ENCODE measurements around the gene PNN.
"Not testable (repeated sequence)": the region's sequence is repeated elsewhere in the genome, so short reads cannot be mapped to it uniquely, and the experiment has no call there.

Gene PNN

GRCh38 chr14:39174560-39175444 lies at the start of gene PNN:
Gene PNN, plus strand, starts transcription at chr14:39175254. Its CDS starts 26 bp downstream, at chr14:39175280.
- DNase-seq: peak; percentile 100

- DNase-seq: not testable (repeated sequence)
Observed at GRCh38 chr14:39137835-39138234, 37.2 kb upstream of the PNN start.

- DNase-seq: no peak
Observed at GRCh38 chr14:39138440-39138839, 36.6 kb upstream of the PNN start.

GRCh38 chr14:39140170-39140569 lies 34.9 kb upstream of the PNN start:
- DNase-seq: no peak

- not testable (repeated sequence) for DNase-seq
Observed at GRCh38 chr14:39141623-39142022, 33.4 kb upstream of the PNN start.

GRCh38 chr14:39143226-39143625 lies 31.8 kb upstream of the PNN start:
- DNase-seq: not testable (repeated sequence)

GRCh38 chr14:39145266-39145966 lies 29.6 kb upstream of the PNN start:
- DNase-seq: no peak

- DNase-seq: no peak
Observed at GRCh38 chr14:39154594-39155189, 20.4 kb upstream of the PNN start.

- DNase-seq: no peak
Observed at GRCh38 chr14:39157491-39157890, 17.6 kb upstream of the PNN start.

GRCh38 chr14:39158222-39158858 lies 16.7 kb upstream of the PNN start:
- no peak for DNase-seq

- no peak for DNase-seq
Observed at GRCh38 chr14:39160494-39160893, 14.6 kb upstream of the PNN start.

- DNase-seq: not testable (repeated sequence)
Observed at GRCh38 chr14:39167797-39168320, 7.2 kb upstream of the PNN start.

- no peak for DNase-seq
Observed at GRCh38 chr14:39168591-39168990, 6.5 kb upstream of the PNN start.

GRCh38 chr14:39169541-39169900 lies 5.5 kb upstream of the PNN start:
- no peak for DNase-seq

- DNase-seq: no peak
Observed at GRCh38 chr14:39173198-39173597, 1.9 kb upstream of the PNN start.

- DNase-seq: no peak
Observed at GRCh38 chr14:39175445-39176262, 600 bp downstream of the PNN start.

GRCh38 chr14:39176263-39177167 lies 1.5 kb downstream of the PNN start:
- no peak for DNase-seq

GRCh38 chr14:39177168-39177545 lies 2.1 kb downstream of the PNN start:
- DNase-seq: no peak

- DNase-seq: no peak
Observed at GRCh38 chr14:39179042-39179441, 4.0 kb downstream of the PNN start.

GRCh38 chr14:39180553-39180952 lies 5.5 kb downstream of the PNN start:
- DNase-seq: no peak

All from SHP77 treated with DMSO at 0.1 percent for 48 hours (cell line).